GM18907 (cell line): ENCODE data around the gene AOX1.
"Not testable (repeated sequence)": the region's sequence is repeated elsewhere in the genome, so short reads cannot be mapped to it uniquely, and the experiment has no call there.

ENCODE experiments used
- ATAC-seq: cut with Tn5 transposase; IDR thresholded peaks from one replicate; pipeline ENCODE4 v1.9.1; 2021; ENCODE audit warnings: mild to moderate bottlenecking, moderate library complexity; ENCODE audit not compliant: unreplicated experiment

The AOX1 gene

DNA sequence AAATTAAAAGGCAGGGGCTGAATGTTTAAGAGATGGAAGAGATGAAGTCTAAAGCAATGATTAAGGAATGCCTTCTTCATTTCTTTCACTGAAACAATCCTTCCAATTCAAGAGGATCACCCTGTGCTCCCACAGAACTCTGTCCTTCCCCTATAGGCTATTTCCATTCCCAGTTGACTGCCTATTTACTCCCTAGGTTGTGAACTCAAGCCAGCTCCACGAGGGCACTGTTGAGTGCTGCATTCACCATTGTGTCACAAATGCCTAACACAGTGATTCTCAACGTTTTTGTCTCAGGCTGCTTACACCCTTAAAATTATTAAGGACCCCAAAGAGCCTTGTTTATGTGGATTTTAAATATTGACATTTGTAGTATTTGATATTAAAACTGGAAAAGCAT is 112.4 kb downstream of the AOX1 start:
- no peak for ATAC-seq

DNA sequence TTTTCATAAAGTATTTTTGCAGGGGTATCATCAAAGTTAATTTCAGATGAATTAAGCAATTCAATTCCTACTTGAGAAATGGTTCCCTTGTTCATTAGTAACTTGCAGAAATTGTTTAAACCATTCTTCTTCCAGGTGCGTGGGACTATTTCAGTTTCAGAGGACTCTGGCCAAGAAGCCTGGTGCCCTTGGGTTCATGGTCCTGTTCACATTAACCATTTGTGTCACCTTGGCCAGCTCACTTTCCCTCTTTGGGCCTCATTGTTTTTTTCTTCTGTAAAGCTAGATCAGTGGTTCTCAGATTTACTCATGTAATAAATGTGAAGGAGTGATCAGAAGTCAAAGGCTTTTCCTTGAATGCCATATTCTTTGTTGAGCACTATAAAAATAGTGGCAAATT is 113.5 kb downstream of the AOX1 start:
- ATAC-seq, result no peak

DNA sequence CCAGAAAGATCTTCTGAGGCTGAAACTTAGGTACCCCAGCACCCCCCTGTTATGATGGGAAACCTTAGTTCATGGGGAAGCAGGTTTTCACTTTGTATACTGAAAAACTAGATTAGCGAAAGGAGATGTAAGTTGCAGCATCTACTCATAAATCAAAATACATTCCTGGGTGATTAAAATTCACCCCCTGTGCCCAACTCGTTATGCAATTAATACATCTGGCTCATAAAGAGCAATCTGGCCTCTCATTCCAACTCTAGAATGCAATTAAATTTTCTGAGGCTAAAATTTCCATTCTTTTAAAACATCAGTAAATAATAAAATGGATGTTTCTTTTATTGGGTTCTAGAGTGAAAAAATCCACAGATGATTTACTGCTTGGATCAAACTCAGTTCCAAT is 115.0 kb downstream of the AOX1 start:
- no peak for ATAC-seq

DNA sequence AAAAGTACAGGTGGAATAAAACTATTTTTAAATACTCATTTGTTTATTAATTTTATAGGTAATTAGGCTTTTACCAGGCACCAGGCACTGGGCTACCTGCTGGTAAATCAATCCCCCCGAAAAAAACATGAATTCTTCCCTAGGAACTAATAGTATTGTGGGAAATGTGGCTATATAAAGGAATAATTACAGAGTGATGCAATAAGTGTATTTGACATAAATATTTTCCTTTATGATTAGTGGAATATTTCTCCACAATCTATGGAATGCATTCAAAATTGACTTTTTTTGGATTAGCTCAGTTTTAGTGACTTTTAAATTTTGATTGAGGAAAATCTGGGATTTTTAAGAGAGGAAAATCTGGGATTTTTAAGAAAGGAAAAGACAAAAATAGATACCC is 116.2 kb downstream of the AOX1 start:
- no peak for ATAC-seq

DNA sequence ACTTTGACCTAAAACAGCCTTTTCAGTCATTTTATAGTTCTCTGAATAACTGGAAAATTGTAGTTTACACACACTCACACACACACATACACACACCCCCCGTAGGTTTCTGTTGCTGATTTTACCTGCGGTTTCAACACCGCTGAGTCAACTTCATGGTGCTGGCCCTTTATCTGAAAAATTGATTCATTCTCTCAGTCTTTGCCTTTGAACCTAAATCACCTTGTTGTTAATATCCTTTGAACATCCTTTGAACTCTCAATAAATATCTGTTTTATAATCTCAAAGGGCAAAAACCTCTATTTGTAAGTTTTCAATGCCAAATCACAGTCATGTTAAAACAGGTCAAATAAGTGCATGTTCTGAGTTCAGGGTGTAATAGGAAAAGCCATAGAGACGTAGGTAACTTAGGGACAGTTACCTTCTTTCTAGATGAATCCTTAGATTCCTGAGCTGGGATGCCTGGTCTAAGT is 116.9 kb downstream of the AOX1 start:
- ATAC-seq, result no peak

DNA sequence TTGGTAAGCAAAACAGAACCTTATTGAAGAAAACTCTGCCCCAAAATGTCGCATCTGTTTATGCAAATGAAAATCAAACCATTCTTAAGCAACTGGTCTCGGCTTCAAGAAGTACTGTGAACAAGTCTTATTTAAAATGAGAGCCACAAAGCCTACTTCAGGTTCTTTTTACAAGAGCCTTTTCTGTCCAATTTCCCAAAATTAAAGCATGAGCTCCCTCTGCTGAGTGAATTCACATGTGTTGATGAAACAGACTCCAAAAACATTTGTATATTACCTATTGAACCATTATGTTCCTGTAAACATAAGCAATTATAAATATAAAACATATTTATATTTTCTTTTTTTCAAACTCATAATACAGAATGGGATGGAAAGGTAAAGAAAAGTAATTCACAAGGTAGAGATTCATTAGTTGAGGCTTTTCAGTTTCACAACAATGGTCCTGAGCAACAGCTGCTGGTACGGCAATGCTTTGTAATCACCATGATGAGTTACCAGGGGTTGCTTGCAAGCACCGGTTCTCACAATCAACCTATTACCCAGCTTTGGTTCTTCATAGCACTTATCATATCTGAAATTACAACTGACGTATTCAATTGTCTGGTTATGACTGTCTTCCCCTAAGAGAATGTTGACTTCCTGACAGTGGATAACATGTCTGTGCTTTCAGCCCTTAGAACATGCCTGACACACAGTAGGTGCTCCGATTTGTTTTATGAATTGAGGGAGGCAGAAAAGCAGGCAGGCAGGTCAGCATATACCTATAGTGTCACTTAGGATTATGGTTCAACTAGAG is 117.5 kb downstream of the AOX1 start:
- ATAC-seq, result no peak

DNA sequence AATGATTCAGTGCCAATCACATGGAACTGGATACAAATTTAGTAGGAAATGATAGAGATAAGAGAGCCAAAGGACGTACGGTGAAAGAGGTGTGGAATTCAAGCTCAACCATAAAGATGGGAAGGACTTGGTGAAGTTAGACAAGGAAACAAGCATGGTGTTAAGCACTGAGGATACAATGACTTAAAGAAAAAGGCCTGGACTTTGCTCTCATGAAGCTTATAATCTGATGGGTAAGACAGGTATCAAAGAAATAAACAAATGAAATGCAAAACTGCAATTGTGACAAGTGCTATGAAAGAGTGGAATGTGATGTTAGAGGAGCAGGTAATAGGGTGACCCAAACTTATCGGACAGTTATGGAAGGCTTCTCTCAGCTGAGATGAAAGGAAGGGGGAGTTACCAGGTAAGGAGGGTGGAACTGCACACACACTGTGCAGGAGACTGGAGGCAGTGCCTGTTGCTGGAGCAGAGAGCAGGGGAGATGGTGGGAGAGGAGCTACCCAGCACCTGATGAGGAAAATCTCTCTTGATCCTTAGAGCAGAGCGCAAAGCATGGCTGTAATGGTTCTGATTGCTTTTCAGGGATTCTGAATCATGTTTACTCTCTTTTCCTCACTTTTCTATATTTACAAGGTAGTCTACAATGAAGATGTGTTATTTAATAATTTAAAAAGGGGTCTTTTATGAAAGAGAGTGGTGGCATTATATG is 118.3 kb downstream of the AOX1 start:
- no peak for ATAC-seq

DNA sequence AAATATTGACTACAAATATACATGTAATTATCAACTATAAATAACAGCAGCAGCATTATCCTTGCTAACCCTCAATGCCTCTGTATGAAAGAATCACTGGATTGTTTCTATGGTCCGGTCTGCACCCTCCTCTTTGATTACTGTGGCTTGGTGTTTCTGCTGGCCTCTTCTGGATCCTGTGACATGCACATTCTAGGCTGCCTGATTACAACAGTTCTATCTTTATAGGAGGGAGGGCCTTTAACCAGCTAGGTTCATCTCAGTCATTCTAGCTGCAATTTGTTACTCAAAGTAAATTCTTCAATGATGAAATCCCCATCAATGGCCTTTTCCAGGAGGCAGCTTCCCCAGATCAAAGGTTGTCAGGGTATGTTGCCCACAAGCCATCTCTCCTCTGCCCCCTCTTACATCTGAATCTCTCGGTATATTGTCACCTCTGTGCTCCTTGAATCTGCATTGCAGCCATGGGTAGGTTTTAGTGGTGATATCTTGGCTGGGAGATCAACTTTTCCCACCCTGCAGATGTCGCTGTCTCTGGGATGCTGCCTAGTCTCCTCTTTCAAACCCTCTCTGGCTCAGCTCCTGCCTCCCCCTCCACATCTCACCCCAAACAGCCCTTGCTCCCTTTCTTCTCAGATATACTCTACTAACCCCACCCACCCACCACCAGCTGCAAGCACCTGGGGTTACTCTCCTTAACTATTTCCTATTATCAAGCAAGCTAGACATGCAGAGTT is 119.7 kb downstream of the AOX1 start:
- no peak for ATAC-seq

DNA sequence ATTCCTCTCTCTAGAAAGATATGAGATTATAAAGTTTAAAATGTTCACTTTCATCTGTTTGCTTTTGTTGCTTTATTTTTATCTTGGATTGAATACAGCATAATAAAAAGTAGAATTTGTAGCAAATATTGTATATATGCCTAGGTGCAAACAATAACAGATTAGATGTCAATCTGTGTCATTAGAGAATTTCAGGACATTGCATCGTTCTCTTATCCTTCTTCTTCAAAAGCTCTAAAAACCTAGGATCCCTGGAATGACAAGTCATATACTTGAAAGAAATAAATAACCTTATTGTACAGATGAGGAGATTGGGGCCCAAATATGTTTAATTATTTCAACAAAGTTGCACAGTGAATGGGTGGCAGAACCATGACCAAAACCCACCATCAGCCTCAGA is 123.1 kb downstream of the AOX1 start:
- no peak for ATAC-seq

DNA sequence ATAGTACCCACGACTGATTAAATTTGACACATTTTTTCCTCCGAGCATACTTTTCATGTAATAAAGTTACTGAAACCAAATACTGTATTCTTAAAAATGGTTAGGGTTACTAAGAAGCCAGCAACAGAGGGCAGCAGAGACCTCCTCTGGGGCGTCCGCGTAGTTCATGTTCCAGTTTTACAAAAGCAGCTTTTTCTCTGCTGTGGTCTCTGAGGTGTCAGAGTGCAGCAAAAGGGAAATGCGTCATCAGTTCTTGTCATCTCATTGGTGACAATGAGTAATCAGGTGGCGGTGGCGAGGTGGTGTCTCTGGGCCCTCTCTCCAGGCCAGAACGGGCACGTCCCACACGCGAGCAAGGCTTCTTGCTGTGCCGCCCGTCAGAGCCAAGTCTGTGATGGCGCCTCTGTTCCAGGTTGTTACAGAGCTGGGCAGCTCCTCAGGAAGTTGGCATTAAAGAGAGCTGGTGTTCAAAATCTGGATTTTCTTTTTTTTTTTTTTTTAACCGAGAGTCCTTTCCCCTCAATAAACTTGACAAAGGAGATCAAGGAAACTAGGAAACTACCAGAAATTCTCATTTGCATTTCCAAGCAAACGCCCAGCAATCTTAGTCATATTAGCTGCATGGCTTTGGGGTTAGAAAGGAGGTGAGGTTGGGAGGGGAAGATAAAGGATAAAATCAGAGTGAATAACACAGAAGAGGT is 127.3 kb downstream of the AOX1 start:
- ATAC-seq, result peak; percentile 99

DNA sequence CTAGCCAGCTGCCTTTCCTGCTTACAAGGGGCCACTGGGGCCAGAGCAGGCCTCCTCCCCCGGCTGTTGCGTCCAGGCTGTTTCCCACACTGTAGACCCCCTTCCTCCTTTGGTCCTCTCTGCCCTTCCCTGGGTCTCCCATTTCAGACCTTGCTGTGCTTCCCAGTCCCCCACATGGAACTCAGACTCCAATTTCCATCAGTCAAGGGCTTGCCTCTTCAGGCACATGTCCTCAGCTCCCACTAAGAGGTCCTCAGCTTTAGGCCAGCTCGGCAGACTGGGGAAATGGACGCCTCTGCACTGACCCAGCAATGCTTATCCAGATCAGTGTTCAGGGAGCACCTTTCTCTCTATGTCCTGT is 127.9 kb downstream of the AOX1 start:
- ATAC-seq, result no peak

DNA sequence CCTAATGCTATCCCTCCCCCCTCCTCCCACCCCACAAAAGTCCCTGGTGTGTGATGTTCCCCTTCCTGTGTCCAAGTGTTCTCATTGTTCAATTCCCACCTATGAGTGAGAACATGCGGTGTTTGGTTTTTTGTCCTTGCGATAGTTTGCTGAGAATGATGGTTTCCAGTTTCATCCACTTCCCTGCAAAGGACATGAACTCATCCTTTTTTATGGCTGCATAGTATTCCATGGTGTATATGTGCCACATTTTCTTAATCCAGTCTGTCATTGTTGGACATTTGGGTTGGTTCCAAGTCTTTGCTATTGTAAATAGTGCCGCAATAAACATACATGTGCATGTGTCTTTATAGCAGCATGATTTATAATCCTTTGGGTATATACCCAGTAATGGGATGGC is 129.2 kb downstream of the AOX1 start:
- ATAC-seq, result not testable (repeated sequence)

DNA sequence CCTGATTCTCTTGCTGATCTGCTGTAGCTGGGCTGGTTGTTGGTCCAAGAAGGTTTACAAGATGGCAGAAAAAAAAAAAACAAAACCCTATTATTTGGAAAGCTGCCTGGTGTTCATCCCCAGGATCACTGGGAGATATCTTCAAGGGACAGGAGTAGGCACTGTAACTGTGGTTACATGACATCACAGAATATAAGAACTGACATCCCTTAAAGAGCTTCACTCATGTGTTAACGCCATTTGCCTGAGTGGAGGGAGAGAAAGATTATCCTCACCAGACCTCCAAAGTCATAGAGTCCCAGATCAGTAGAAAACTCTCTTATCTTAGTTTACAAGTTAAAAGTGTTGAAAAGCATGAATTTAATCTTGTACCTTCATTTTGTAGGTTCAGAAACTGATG is 130.6 kb downstream of the AOX1 start:
- no peak for ATAC-seq
